ENCODE measurements around the gene SMPD1.
"Not testable (repeated sequence)": the region's sequence is repeated elsewhere in the genome, so short reads cannot be mapped to it uniquely, and the experiment has no call there.

SMPD1 gene

GRCh38 chr11:6390718-6391469 lies 620 bp downstream of the SMPD1 start:
- no peak for DNase-seq

- no peak for DNase-seq
These were observed 1.4 kb downstream of the SMPD1 start for GRCh38 chr11:6391537-6392134.

- DNase-seq, result not testable (repeated sequence)
These were observed 2.0 kb downstream of the SMPD1 start for GRCh38 chr11:6392251-6392650.

- DNase-seq, result no peak
These were observed 3.9 kb downstream of the SMPD1 start for GRCh38 chr11:6393989-6394670.

- no peak for DNase-seq
These were observed 5.3 kb downstream of the SMPD1 start for GRCh38 chr11:6395470-6396060.

GRCh38 chr11:6397156-6397555 lies 6.9 kb downstream of the SMPD1 start:
- no peak for DNase-seq

- no peak for DNase-seq
These were observed 7.4 kb downstream of the SMPD1 start for GRCh38 chr11:6397636-6398035.

GRCh38 chr11:6400431-6401345 lies 10.4 kb downstream of the SMPD1 start:
- DNase-seq, result no peak

- no peak for DNase-seq
These were observed 11.2 kb downstream of the SMPD1 start for GRCh38 chr11:6401464-6401863.

- DNase-seq, result no peak
These were observed 11.8 kb downstream of the SMPD1 start for GRCh38 chr11:6402061-6402470.

- DNase-seq, result peak; percentile 41
These were observed 12.3 kb downstream of the SMPD1 start for GRCh38 chr11:6402561-6402981.

GRCh38 chr11:6403539-6403938 lies 13.3 kb downstream of the SMPD1 start:
- DNase-seq, result no peak

GRCh38 chr11:6404342-6405051 lies 14.2 kb downstream of the SMPD1 start:
- no peak for DNase-seq

- DNase-seq, result no peak
These were observed 14.9 kb downstream of the SMPD1 start for GRCh38 chr11:6405052-6405667.

- DNase-seq, result no peak
These were observed 15.6 kb downstream of the SMPD1 start for GRCh38 chr11:6405846-6406245.

GRCh38 chr11:6406370-6406769 lies 16.1 kb downstream of the SMPD1 start:
- DNase-seq, result no peak

- no peak for DNase-seq
These were observed 20.6 kb downstream of the SMPD1 start for GRCh38 chr11:6410695-6411430.

- no peak for DNase-seq
These were observed 21.3 kb downstream of the SMPD1 start for GRCh38 chr11:6411594-6412031.

- peak; percentile 55 for DNase-seq
These were observed 23.5 kb downstream of the SMPD1 start for GRCh38 chr11:6413791-6414201.

GRCh38 chr11:6414874-6415328 lies 24.6 kb downstream of the SMPD1 start:
- DNase-seq, result no peak

All from activated T-cell treated with anti-CD3 and anti-CD28 coated beads for 4 hours (primary cell).